HepG2 (cell line): ENCODE measurements around the gene DYNC2I2. TPM values are rescaled to one million over a fixed set of nuclear protein-coding genes. Genes with fewer than 3 reads are reported as not detected.

ENCODE experiments used
- ATAC-seq: fragments of 200-7000 bp; cut with Tn5 transposase; 3 replicates; pipeline ENCODE4 v1.9.1; 2020; ENCODE audit warnings: mild to moderate bottlenecking, moderate library complexity
- BruUV-seq: library from RNA; stranded (reverse); fragments of 400-500 nt; replicated peaks from 2 replicates; lab custom pipeline; 2021; lab: Mats Ljungman, UMichigan
- CTCF ChIA-PET: fragments of 300-600 bp; formaldehyde crosslinking; extraction: SDS; loops from one replicate; lab custom pipeline; 2021; ENCODE audit warnings: low total read pairs, inconsistent platforms, low intra/inter-chr PET ratio; lab: Yijun Ruan, JAX
- POLR2A ChIA-PET: fragments of 350-600 bp; sonication (Branson Sonifier 250); formaldehyde crosslinking; loops from one replicate; lab custom pipeline; 2020; ENCODE audit warnings: antibody characterized with exemption, inconsistent platforms; lab: Yijun Ruan, JAX
- DNase-seq: peaks from one replicate; pipeline ENCODE4 v3.0.0-alpha.2; 2015; ENCODE audit warnings: low spot score
- FAIRE-seq: peaks from 3 replicates; lab custom pipeline; 2011; peaks lifted over from hg19 to GRCh38; lab: Jason Lieb, UNC
- H2AFZ ChIP-seq: one replicate; pipeline ENCODE4 v1.6.1; 2011; ENCODE audit warnings: low read length, inconsistent platforms
- H3K27ac ChIP-seq: fragments of 300-600 bp; 3 replicates; pipeline ENCODE4 v1.8.0; 2011; ENCODE audit warnings: mixed run types, mild to moderate bottlenecking, mixed read lengths, low read length, inconsistent platforms; ENCODE audit not compliant: insufficient read depth; ENCODE audit errors: extremely low read length
- H3K27me3 ChIP-seq, 2 experiments: fragments of 200-600 bp in 1 of 2; 2 replicates in 1 of 2; 3 replicates in 1 of 2; pipeline versions ENCODE4 v1.6.0 to v1.8.0; 2011; ENCODE audit warnings: low read length in 2 of 2, mild to moderate bottlenecking in 2 of 2, moderate library complexity in 2 of 2, inconsistent platforms in 1 of 2; ENCODE audit not compliant: insufficient read depth in 2 of 2, control insufficient read depth in 1 of 2
- H3K36me3 ChIP-seq, 2 experiments: fragments of 200-600 bp in 1 of 2; replicated peaks in 1 of 2; 2 replicates in 1 of 2; 3 replicates in 1 of 2; pipeline versions ENCODE4 v1.5.1 to v1.8.0; 2011; ENCODE audit warnings: low read length in 2 of 2, inconsistent platforms in 1 of 2; ENCODE audit not compliant: insufficient read depth in 2 of 2, control insufficient read depth in 1 of 2
- H3K4me1 ChIP-seq: 2 replicates; pipeline ENCODE4 v1.5.1; 2012; ENCODE audit warnings: low read length, inconsistent platforms; ENCODE audit not compliant: insufficient read depth
- H3K4me2 ChIP-seq: 2 replicates; pipeline ENCODE4 v1.6.0; 2011; ENCODE audit warnings: low read depth, low read length, inconsistent platforms
- H3K4me3 ChIP-seq, 3 experiments: fragments of 200-600 bp in 1 of 3; sonication (generic), shearing (Covaris generic) in 1 of 3; replicated peaks in 1 of 3; 2 replicates each; pipeline ENCODE4 v1.5.1; 2011 to 2016; ENCODE audit warnings: low read length in 3 of 3, inconsistent platforms in 2 of 3, low read depth in 2 of 3, mild to moderate bottlenecking in 2 of 3, control low read depth in 1 of 3, mixed read lengths in 1 of 3; ENCODE audit not compliant: insufficient read depth in 1 of 3
- H3K79me2 ChIP-seq: one replicate; pipeline ENCODE4 v1.6.1; 2011; ENCODE audit warnings: low read length, inconsistent platforms; ENCODE audit not compliant: insufficient read depth
- H3K9ac ChIP-seq: 2 replicates; pipeline ENCODE4 v1.6.0; 2011; ENCODE audit warnings: mild to moderate bottlenecking, low read depth, low read length, inconsistent platforms; ENCODE audit not compliant: insufficient read depth
- H3K9me3 ChIP-seq: 2 replicates; pipeline ENCODE4 v1.5.1; 2012; ENCODE audit warnings: mild to moderate bottlenecking, low read length
- H4K20me1 ChIP-seq: 2 replicates; pipeline ENCODE4 v1.6.0; 2011; ENCODE audit warnings: inconsistent platforms, mild to moderate bottlenecking, low read length, moderate library complexity; ENCODE audit not compliant: insufficient read depth
- CCDC6 ChIP-seq: sonication (generic); formaldehyde crosslinking; IDR thresholded peaks from 2 replicates; pipeline ENCODE4 v1.8.1; 2022; ENCODE audit warnings: mild to moderate bottlenecking, missing genetic modification reagents, moderate library complexity
- IRF9 ChIP-seq: sonication (generic); formaldehyde crosslinking; IDR thresholded peaks from 2 replicates; pipeline ENCODE4 v1.8.0; 2022; ENCODE audit warnings: missing genetic modification reagents, mild to moderate bottlenecking, borderline replicate concordance
- ISX ChIP-seq: sonication (generic); formaldehyde crosslinking; conservative IDR thresholded peaks from 2 replicates; pipeline ENCODE4 v1.5.0; 2020; ENCODE audit warnings: missing genetic modification reagents
- ZNF546 ChIP-seq: sonication (generic); formaldehyde crosslinking; conservative IDR thresholded peaks from 2 replicates; pipeline ENCODE4 v1.8.1; 2023; ENCODE audit warnings: mild to moderate bottlenecking, missing genetic modification reagents
- WGBS: methylation state at CpG from one replicate; pipeline ENCODE4 v1.1.6; 2017; ENCODE audit warnings: low lambda C conversion rate; 5-methylcytosine and 5-hydroxymethylcytosine counted together
- in situ Hi-C: cut with HindIII; loops from 2 replicates; pipeline ENCODE4 v1.10.0; 2017; ENCODE audit warnings: low pct_unique_long_range_greater_than_20kb; ENCODE audit not compliant: extremely low pct_ligation_motif_present
- intact Hi-C: fragments of 100-400 bp; cut with micrococcal nuclease; formaldehyde crosslinking; loops from one replicate; pipeline ENCODE4 v1.10.0; 2022; ENCODE audit not compliant: unreplicated experiment
- polyA plus RNA-seq, 8 experiments: library from polyadenylated mRNA; depleted of rRNA in 3 of 8; stranded (reverse) in 7 of 8; unstranded in 1 of 8; fragments of >200 nt; fragmentation: Illumina TruSeq in 4 of 8; extraction: Trizol in 4 of 8; gene quantifications; 2 replicates each; pipeline versions ENCODE4 v1.2.1 to v1.2.3, GENCODE V29; 2011 to 2016; ENCODE audit warnings: low read depth in 4 of 8, missing spikeins in 1 of 8, mixed read lengths in 1 of 8; ENCODE audit not compliant: insufficient read depth in 1 of 8
- total RNA-seq, 5 experiments: library from RNA; depleted of rRNA; stranded (reverse); fragments of >200 nt; fragmentation: Illumina TruSeq; extraction: Trizol; gene quantifications; 2 replicates each; pipeline ENCODE4 v1.2.3, GENCODE V29; 2016; ENCODE audit warnings: low read depth in 1 of 5
- TF ChIP-seq, protein P1 (sequence below), 2 experiments: IDR thresholded peaks; 2 replicates each; pipeline ENCODE4 v1.6.1; 2011 to 2012; ENCODE audit warnings: low read length in 2 of 2, borderline replicate concordance in 1 of 2, low read depth in 1 of 2, mild to moderate bottlenecking in 1 of 2, moderate library complexity in 1 of 2

DYNC2I2 gene
- total and polyA plus RNA-seq, 2 of the 13 experiments (the other 11 are each of a cell fraction or from before 2014, with no cell fraction given): 13.7 to 40.2 TPM

DNA sequence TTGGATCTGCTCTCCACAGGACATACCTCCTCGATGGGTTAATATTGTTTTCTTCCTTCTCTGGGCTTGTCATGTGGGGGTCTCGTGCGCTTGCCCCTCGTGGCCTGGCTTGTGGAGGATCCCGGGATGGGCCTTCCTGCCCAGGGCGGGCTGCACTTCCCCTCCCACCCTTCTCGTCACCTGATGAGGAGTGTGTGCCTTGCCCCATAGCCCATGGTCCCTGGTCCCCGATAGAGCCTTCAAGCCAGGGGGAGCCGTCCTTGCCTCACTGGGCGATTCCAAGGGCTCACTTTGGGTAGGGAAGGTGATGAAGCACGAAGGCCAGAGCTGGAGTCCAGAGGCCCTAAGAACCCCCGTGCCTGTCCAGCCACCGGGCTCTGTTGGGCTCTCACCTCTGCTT is 28.7 kb downstream of the DYNC2I2 start:
- ATAC-seq (peak; percentile 16; the same call in 2 of the 3 replicates), FAIRE-seq (no peak), DNase-seq (no peak)
- BruUV-seq: no TSS peak
- 92% methylated on average over 12 of the region's 13 CpGs for WGBS
- no peak for TF ChIP-seq ISX (CRISPR knock-in tag)
- TF ChIP-seq, protein P1, sequence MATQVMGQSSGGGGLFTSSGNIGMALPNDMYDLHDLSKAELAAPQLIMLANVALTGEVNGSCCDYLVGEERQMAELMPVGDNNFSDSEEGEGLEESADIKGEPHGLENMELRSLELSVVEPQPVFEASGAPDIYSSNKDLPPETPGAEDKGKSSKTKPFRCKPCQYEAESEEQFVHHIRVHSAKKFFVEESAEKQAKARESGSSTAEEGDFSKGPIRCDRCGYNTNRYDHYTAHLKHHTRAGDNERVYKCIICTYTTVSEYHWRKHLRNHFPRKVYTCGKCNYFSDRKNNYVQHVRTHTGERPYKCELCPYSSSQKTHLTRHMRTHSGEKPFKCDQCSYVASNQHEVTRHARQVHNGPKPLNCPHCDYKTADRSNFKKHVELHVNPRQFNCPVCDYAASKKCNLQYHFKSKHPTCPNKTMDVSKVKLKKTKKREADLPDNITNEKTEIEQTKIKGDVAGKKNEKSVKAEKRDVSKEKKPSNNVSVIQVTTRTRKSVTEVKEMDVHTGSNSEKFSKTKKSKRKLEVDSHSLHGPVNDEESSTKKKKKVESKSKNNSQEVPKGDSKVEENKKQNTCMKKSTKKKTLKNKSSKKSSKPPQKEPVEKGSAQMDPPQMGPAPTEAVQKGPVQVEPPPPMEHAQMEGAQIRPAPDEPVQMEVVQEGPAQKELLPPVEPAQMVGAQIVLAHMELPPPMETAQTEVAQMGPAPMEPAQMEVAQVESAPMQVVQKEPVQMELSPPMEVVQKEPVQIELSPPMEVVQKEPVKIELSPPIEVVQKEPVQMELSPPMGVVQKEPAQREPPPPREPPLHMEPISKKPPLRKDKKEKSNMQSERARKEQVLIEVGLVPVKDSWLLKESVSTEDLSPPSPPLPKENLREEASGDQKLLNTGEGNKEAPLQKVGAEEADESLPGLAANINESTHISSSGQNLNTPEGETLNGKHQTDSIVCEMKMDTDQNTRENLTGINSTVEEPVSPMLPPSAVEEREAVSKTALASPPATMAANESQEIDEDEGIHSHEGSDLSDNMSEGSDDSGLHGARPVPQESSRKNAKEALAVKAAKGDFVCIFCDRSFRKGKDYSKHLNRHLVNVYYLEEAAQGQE (IDR thresholded peaks at IDR 0.05; ENCODE audit: borderline replicate concordance in 1 of 2, low read depth in 1 of 2, low read length in 2 of 2): no peak
- no peak for TF ChIP-seq IRF9 (CRISPR knock-in tag)
- TF ChIP-seq CCDC6 (CRISPR knock-in tag): no peak
- no peak for TF ChIP-seq ZNF546 (CRISPR knock-in tag)
- ChIA-PET POLR2A (no interaction called here), CTCF (no interaction called here)
- Histone ChIP-seq H3K36me3 (peaks cover 32 to 58% of the 10 kb centered on the region in 2 experiments), H2AFZ (no peak overlapping the region), H3K9ac (no peak overlapping the region), H3K27ac (no peak overlapping the region), H4K20me1 (no peaks in the 10 kb centered on the region), H3K4me3 (no peak overlapping the region), H3K4me1 (peaks cover 11% of the 10 kb centered on the region), H3K4me2 (no peak overlapping the region), H3K79me2 (no peaks in the 10 kb centered on the region), H3K27me3 (no peaks in the 10 kb centered on the region), H3K9me3 (no peaks in the 10 kb centered on the region)
- in situ Hi-C loops (no loop called here), intact Hi-C loops (no loop called here)
